Activated CD4-positive, alpha-beta T cell treated with anti-CD3 and anti-CD28 coated beads, Interleukin-2, amount 10 ng/mL, durations not matched to agents 7 days and 5 days (primary cell): Measurements from ENCODE around the gene ATP13A3. TPM values are rescaled to one million over a fixed set of nuclear protein-coding genes. Genes with fewer than 3 reads are reported as not detected.

Source experiments
- CTCF ChIA-PET: fragments of 350-600 bp; sonication (Branson Sonifier 250); formaldehyde crosslinking; loops from one replicate; lab custom pipeline; 2021; ENCODE audit warnings: antibody characterized with exemption; lab: Charles Lee
- POLR2A ChIA-PET: fragments of 350-600 bp; sonication (Branson Sonifier 250); formaldehyde crosslinking; loops from one replicate; lab custom pipeline; 2021; ENCODE audit warnings: antibody characterized with exemption; lab: Charles Lee
- DNase-seq: peaks from one replicate; pipeline ENCODE4 v3.0.0-alpha.2; 2020
- H3K27ac Mint-ChIP-seq: one replicate; pipeline ENCODE4 v1.8.0; 2021; ENCODE audit warnings: mild to moderate bottlenecking, moderate library complexity, mixed read lengths
- H3K27me3 Mint-ChIP-seq: one replicate; pipeline ENCODE4 v1.8.0; 2021; ENCODE audit warnings: mixed read lengths
- H3K36me3 Mint-ChIP-seq: one replicate; pipeline ENCODE4 v1.8.0; 2021; ENCODE audit warnings: low read depth, mixed read lengths
- H3K4me1 Mint-ChIP-seq: one replicate; pipeline ENCODE4 v1.8.0; 2021; ENCODE audit warnings: mixed read lengths
- H3K4me3 Mint-ChIP-seq: one replicate; pipeline ENCODE4 v1.8.0; 2021; ENCODE audit warnings: mild to moderate bottlenecking, moderate library complexity, mixed read lengths
- H3K9me3 Mint-ChIP-seq: one replicate; pipeline ENCODE4 v1.8.0; 2021; ENCODE audit warnings: mixed read lengths
- total RNA-seq, 2 experiments: library from RNA; stranded (reverse); gene quantifications; one replicate each; pipeline ENCODE4 v1.2.3, GENCODE V29; 2021

ATP13A3 gene
- total RNA-seq, 2 experiments from 2014 or later = 59.2 to 73.8 TPM

DNA sequence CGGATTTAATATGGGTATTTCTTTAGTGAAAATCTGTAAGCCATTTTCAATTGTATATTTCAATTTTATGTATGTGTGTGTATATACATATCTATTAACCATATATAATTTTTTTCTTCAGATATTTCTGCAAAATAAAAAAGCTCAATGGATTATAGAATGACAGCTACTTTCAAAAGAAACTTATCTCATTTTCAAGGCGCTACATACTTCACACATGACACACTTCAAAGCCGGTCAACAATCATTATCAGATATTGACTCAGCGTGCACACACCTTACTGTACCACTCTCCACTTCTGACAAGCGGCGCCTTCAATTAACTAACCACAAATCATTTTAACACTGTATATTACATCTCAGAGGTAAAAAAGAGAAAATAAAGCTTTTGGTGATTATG, 39.6 kb downstream of the ATP13A3 start:
- POLR2A ChIA-PET = no interaction called here
- Mint-ChIP-seq H3K4me3 (no peak overlapping the region), H3K4me1 (peaks cover 2% of the 10 kb centered on the region), H3K36me3 (peaks cover 44% of the 10 kb centered on the region), H3K27ac (no peak overlapping the region), H3K27me3 (no peaks in the 10 kb centered on the region), H3K9me3 (no peaks in the 10 kb centered on the region)
- no peak for DNase-seq
- CTCF ChIA-PET = interaction anchor here (0.6 to 1.5 kb wide), 3 partner anchors 45 to 225 kb away, joined by 3 to 7 read pairs (median 5); partner anchors contain the start of gene LSG1

DNA sequence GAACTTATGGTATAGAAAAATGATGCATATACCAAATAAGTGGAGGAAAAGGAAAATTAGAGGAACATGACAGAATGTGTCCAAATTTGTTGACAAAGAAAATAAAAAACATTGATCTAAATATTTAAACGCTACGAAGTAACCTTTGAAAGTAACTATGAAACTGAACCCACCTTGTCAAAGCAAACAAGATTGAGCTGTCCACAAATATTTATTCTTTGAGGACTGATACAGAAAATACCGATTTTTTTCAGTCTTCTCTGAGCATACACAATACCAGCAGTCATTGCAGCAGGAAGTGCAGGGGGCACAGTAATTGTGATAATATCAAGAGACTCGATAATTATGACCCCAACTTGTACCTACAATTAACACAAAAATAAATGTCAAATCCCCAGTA, 40.0 kb downstream of the ATP13A3 start:
- peaks cover 42% of the 10 kb centered on the region for H3K36me3 Mint-ChIP-seq
- no peak overlapping the region for H3K4me3 Mint-ChIP-seq
- H3K27ac Mint-ChIP-seq = no peak overlapping the region
- no peaks in the 10 kb centered on the region for H3K27me3 Mint-ChIP-seq
- peaks cover 2% of the 10 kb centered on the region for H3K4me1 Mint-ChIP-seq
- ChIA-PET CTCF (interaction anchor here (1.5 kb wide), 1 partner anchor 225 kb away, joined by 5 read pairs; the partner anchor contains the start of gene LSG1), POLR2A (no interaction called here)
- no peak for DNase-seq
- H3K9me3 Mint-ChIP-seq = no peaks in the 10 kb centered on the region

DNA sequence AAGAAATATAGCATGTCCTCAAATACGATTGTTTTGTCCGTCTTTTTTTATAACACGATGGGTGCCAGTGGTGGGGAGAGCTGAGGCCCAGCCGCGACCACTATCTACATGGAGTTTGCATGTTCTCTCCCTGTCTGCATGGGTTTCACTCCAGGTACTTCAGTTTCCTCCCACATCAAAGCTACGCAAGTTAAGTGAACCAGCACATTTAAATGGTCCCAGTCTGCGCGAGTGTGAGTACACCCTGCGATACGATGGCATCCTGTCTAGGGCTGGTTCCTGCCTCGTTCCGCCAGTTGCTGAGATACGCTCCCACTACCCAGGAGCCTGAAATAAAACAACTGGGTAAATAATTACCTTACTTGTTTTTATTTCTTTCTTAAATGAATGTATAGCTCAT, 40.6 kb downstream of the ATP13A3 start:
- Mint-ChIP-seq H3K9me3 (no peaks in the 10 kb centered on the region), H3K27me3 (no peaks in the 10 kb centered on the region), H3K4me3 (no peak overlapping the region), H3K27ac (no peak overlapping the region), H3K4me1 (peaks cover 2% of the 10 kb centered on the region), H3K36me3 (peaks cover 38% of the 10 kb centered on the region)
- DNase-seq = no peak
- CTCF ChIA-PET = interaction anchor here (0.9 to 1.5 kb wide), 3 partner anchors 9 to 226 kb away, joined by 3 to 5 read pairs (median 3); partner anchors contain the start of gene LSG1
- POLR2A ChIA-PET = no interaction called here

DNA sequence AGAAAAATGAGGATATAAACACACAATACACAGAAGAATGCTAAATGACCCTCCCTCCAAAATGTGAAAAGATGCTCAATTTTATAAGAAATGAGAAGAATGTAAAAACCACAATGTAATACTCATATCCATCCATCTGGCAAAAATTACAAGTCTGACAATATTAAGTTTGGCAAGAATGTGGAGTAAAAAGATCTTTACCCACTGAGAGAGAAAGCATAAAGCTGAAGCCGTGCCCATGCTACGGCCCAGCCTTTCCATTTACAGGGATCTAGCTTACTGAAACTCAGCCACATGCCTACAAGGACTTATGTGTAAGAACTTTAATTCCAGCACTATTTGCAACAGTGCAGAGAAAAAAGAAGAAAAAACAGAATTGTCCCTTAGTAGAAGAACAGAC, 42.9 kb downstream of the ATP13A3 start:
- H3K27ac Mint-ChIP-seq = no peak overlapping the region
- POLR2A ChIA-PET = no interaction called here
- CTCF ChIA-PET = no interaction called here
- H3K27me3 Mint-ChIP-seq = no peaks in the 10 kb centered on the region
- H3K4me3 Mint-ChIP-seq = no peak overlapping the region
- DNase-seq = no peak
- H3K4me1 Mint-ChIP-seq = peaks cover 10% of the 10 kb centered on the region
- H3K9me3 Mint-ChIP-seq = no peaks in the 10 kb centered on the region
- peaks cover 42% of the 10 kb centered on the region for H3K36me3 Mint-ChIP-seq

DNA sequence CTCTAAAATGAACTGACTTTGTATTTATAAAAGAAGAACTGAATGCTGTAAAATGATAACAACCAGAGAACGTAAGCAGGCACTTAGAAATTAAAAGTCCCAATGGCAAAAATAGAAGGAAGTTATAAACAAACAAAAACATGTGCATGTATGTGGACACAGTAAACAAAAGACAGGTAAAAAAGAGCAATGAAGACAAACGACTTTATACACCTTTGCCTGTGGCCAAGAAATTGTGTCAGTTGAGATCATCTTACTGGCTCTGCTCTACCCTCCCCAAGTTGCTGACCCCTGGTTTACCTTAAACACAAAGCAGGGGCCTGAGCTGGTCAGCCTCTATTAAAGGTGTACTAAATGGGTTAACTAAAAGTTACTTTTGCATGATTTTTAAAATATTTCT, 46.0 kb downstream of the ATP13A3 start:
- CTCF ChIA-PET = interaction anchor here (1.4 to 1.6 kb wide), 2 partner anchors 14 to 41 kb away, joined by 3 to 5 read pairs; partner anchors contain the start of gene GP5
- H3K36me3 Mint-ChIP-seq = peaks cover 47% of the 10 kb centered on the region
- POLR2A ChIA-PET = no interaction called here

DNA sequence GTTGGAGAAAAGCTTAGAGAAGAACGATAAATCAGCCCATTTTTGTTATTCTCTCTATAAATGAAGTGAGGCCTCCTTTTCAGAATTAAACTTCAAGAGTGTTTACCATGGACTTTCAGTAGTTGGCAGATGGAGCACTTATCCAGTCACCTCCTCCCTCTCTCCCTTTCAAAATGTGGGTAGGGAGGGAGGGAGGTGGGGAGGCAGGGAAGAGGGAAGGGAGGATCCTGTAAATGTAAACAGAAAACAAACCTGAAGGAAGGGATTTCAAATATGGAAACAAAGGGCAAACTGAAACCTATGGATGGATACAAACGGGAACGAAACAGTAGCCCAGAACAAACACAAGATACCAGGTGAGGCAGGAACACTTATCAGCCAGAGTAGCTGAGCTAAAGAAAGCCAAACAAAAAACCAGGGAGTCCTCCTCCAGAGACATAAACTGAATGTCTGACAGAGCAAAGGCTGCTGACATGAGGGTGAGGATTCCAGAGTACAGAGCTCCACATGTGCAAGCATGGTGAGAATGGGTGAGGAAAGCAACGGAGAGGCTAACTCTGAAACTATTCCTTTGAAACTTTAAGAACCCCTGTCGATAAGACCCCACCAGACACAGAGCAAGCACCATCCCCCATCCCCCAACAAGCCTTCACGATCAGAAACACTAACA, 46.8 kb downstream of the ATP13A3 start:
- Mint-ChIP-seq H3K4me1 (peaks cover 13% of the 10 kb centered on the region), H3K4me3 (no peak overlapping the region), H3K36me3 (peaks cover 45% of the 10 kb centered on the region), H3K27me3 (no peaks in the 10 kb centered on the region), H3K27ac (no peak overlapping the region), H3K9me3 (no peaks in the 10 kb centered on the region)
- CTCF ChIA-PET = interaction anchor here (1.3 to 1.4 kb wide), 3 partner anchors 10 to 42 kb away, joined by 3 to 6 read pairs (median 5); no protein-coding TSS in a partner anchor
- POLR2A ChIA-PET = no interaction called here
- DNase-seq = no peak

More for the DNA sequence above, 46.0 kb downstream of the ATP13A3 start:
- H3K4me1 Mint-ChIP-seq = peaks cover 13% of the 10 kb centered on the region
- H3K27me3 Mint-ChIP-seq = no peaks in the 10 kb centered on the region
- no peaks in the 10 kb centered on the region for H3K9me3 Mint-ChIP-seq
- H3K4me3 Mint-ChIP-seq = no peak overlapping the region
- no peak for DNase-seq
- H3K27ac Mint-ChIP-seq = no peak overlapping the region

DNA sequence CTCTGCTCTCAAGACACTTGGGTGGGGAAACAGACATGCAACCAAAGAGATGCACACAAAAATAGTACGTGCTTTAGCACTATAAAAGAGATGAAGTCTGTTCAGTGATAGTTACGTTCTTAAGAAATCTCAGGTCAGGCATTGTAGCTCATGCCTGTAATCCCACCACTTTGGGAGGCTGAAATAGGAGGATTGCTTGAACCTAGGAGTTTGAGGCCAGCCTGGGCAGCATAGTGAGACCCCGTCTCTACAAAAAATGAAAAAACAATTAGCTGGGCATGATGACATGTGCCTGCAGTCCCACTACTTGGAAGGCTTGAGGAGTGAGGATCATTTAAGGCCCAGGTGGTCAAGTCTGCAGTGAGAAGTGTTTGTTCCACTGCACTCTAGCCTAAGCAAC, 52.3 kb downstream of the ATP13A3 start:
- Mint-ChIP-seq H3K4me3 (no peak overlapping the region), H3K27ac (no peak overlapping the region), H3K27me3 (no peaks in the 10 kb centered on the region), H3K4me1 (peaks cover 11% of the 10 kb centered on the region), H3K9me3 (no peaks in the 10 kb centered on the region), H3K36me3 (peaks cover 53% of the 10 kb centered on the region)
- ChIA-PET CTCF (no interaction called here), POLR2A (no interaction called here)
- DNase-seq = no peak

DNA sequence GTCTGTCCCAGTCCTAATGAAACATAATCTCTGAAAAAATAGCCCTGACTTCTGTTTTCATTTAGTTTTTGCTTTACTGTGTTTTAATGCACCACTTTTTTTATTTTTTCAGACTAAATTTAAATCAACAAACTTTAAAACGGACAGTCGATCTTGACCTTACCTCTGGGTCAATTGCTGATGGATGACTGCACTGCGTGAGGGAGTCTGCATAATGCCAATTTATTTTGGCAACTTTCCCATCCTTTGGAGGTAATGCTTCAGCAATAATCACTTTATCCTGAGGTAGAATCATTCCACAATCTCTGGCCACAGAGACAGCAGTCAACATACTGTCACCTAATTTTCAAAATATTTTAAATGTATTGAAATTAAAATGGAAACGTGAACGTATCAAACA, 55.2 kb downstream of the ATP13A3 start:
- DNase-seq = no peak
- Mint-ChIP-seq H3K27ac (no peak overlapping the region), H3K4me1 (no peaks in the 10 kb centered on the region), H3K27me3 (no peaks in the 10 kb centered on the region), H3K9me3 (no peaks in the 10 kb centered on the region), H3K4me3 (no peak overlapping the region), H3K36me3 (peaks cover 44% of the 10 kb centered on the region)
- ChIA-PET CTCF (no interaction called here), POLR2A (no interaction called here)

DNA sequence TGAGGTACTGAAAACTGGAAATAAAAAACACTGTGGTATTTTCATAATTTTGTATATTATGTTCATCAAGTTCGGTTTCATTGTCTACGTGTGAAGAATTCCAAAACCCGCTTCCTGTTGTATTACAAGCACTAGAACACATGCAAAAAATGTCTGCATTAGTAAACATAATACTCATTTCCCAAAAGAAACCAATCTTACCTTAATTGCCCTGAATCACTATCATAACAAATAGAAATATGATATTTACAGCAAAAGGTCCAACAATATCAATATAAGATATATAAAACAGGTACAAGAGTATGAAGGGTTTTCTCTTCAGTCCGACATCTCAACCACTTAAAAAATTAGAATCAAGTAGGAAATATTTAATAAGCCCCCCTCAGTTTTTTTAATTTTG, 61.4 kb downstream of the ATP13A3 start:
- Mint-ChIP-seq H3K4me3 (no peak overlapping the region), H3K4me1 (peaks cover 2% of the 10 kb centered on the region), H3K9me3 (no peaks in the 10 kb centered on the region), H3K36me3 (peaks cover 29% of the 10 kb centered on the region), H3K27me3 (no peaks in the 10 kb centered on the region), H3K27ac (no peak overlapping the region)
- ChIA-PET CTCF (no interaction called here), POLR2A (interaction anchor here (0.7 kb wide), 1 partner anchor 9 kb away, joined by 7 read pairs; no protein-coding TSS in a partner anchor)
- DNase-seq = no peak

DNA sequence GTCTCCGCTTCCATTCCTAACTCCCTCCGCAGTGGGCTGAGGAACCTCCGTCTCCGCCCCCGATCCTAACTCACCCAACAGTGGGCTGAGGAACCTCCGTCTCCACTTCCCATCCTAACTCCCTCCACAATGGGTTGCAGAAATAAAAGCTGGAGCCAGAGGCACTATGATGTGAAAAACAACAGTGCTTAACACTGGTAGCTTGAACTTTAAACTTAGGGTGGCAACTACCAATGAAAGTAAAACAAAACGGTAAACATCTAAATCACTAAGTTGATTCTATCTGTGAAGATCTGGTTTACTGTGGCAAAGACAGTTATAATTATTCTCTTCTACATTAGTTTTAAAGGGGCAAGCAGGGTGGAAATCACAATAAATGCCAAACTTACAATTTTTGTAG, 61.8 kb downstream of the ATP13A3 start:
- H3K27ac Mint-ChIP-seq = no peak overlapping the region
- ChIA-PET CTCF (no interaction called here), POLR2A (no interaction called here)
- no peaks in the 10 kb centered on the region for H3K27me3 Mint-ChIP-seq
- H3K4me1 Mint-ChIP-seq = peaks cover 2% of the 10 kb centered on the region
- H3K9me3 Mint-ChIP-seq = no peaks in the 10 kb centered on the region
- peaks cover 28% of the 10 kb centered on the region for H3K36me3 Mint-ChIP-seq
- H3K4me3 Mint-ChIP-seq = no peak overlapping the region
- DNase-seq = no peak

DNA sequence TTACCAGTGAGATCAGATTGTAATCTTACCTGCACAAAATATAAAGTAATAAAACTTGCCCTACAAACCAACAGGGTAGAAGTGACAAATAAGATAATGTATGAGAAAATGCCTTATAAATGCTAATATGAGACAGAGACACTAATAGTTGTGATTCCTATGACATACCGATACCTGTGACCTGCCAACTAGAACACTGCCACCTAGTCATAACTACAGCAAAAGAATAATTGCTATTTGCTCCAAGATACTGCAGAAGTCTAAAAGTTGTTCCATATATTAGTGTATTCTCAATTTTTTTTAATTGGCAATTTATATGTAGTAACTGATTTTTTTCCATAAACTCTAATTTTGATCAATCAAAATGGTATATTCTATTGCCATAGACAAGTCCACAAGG, 62.4 kb downstream of the ATP13A3 start:
- peaks cover 24% of the 10 kb centered on the region for H3K36me3 Mint-ChIP-seq
- peaks cover 2% of the 10 kb centered on the region for H3K4me1 Mint-ChIP-seq
- H3K9me3 Mint-ChIP-seq = no peaks in the 10 kb centered on the region
- H3K27ac Mint-ChIP-seq = no peak overlapping the region
- H3K4me3 Mint-ChIP-seq = no peak overlapping the region
- DNase-seq = no peak
- no peaks in the 10 kb centered on the region for H3K27me3 Mint-ChIP-seq
- CTCF ChIA-PET = no interaction called here
- POLR2A ChIA-PET = no interaction called here

DNA sequence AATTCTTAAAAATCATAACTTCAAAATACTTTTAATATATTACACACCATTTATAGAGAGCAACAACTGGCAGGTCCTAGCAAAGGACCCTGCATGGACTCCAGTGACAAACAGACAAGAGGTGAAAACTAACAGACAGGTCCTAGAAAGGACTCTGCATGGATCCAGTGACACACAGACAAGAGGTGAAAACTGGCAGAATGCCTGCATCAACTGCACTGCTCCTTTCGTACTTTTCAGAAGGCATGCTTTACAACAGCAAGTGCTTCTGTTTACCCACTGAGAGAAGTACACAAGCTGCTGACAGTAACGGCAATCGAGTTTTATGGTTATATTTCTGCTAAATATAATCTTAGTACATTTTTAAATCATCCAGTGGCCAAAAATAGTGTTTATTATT, 63.5 kb downstream of the ATP13A3 start:
- CTCF ChIA-PET = interaction anchor here (1.4 kb wide), 1 partner anchor 12 kb away, joined by 4 read pairs; no protein-coding TSS in a partner anchor
- DNase-seq = no peak
- peaks cover 2% of the 10 kb centered on the region for H3K4me1 Mint-ChIP-seq
- no peak overlapping the region for H3K4me3 Mint-ChIP-seq
- POLR2A ChIA-PET = no interaction called here
- H3K27ac Mint-ChIP-seq = no peak overlapping the region
- H3K36me3 Mint-ChIP-seq = peaks cover 27% of the 10 kb centered on the region
- no peaks in the 10 kb centered on the region for H3K27me3 Mint-ChIP-seq
- H3K9me3 Mint-ChIP-seq = no peaks in the 10 kb centered on the region

DNA sequence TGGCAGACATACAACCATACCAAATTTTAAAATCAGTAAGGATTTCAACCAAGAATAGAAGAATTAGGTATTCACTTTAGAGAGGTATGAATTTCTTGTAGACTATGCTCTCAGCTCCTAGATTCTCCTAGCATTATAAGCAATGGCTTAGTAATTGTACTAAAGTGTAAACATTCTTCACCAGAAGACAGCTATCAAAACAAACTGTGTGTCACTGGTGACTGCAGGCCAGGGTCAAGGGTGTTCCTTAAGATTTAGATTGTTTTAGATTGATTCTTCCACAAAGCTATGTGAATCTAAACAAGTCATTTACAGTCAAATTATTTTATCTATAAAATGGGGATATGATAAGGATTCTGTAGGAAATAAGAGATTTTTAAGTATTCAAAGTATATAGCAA, 64.6 kb downstream of the ATP13A3 start:
- H3K36me3 Mint-ChIP-seq = peaks cover 28% of the 10 kb centered on the region
- H3K9me3 Mint-ChIP-seq = no peaks in the 10 kb centered on the region
- ChIA-PET CTCF (interaction anchor here (0.7 kb wide), 1 partner anchor 141 kb away, joined by 3 read pairs; no protein-coding TSS in a partner anchor), POLR2A (no interaction called here)
- peaks cover 2% of the 10 kb centered on the region for H3K4me1 Mint-ChIP-seq
- H3K27ac Mint-ChIP-seq = no peak overlapping the region
- no peak overlapping the region for H3K4me3 Mint-ChIP-seq
- no peaks in the 10 kb centered on the region for H3K27me3 Mint-ChIP-seq
- DNase-seq = no peak
